IMR-90 (cell line): ENCODE results near the gene EPN2. TPM values are rescaled to one million over a fixed set of nuclear protein-coding genes. Genes with fewer than 3 reads are reported as not detected.

Source experiments
- ATAC-seq: fragments of 200-7000 bp; cut with Tn5 transposase; 2 replicates; pipeline ENCODE4 v1.9.1; 2020; ENCODE audit warnings: low read depth, mild to moderate bottlenecking, moderate library complexity
- BruUV-seq: library from RNA; stranded (reverse); fragments of 400-500 nt; replicated peaks from 2 replicates; lab custom pipeline; 2021; lab: Mats Ljungman, UMichigan
- CTCF ChIA-PET: fragments of 300-600 bp; formaldehyde crosslinking; extraction: SDS; loops from one replicate; lab custom pipeline; 2021; ENCODE audit warnings: antibody characterized with exemption; lab: Yijun Ruan, JAX
- POLR2A ChIA-PET: fragments of 300-600 bp; sonication (Branson Sonifier 250); formaldehyde crosslinking; loops from one replicate; lab custom pipeline; 2022; ENCODE audit warnings: antibody characterized with exemption; ENCODE audit not compliant: unreplicated experiment; lab: Charles Lee
- DNase-seq: peaks from one replicate; pipeline ENCODE4 v3.0.0; 2013
- H2AFZ ChIP-seq: replicated peaks from 2 replicates; pipeline ENCODE3; 2013; ENCODE audit warnings: low read length, mild to moderate bottlenecking; ENCODE audit not compliant: poor library complexity
- H2AK5ac ChIP-seq: 2 replicates; pipeline ENCODE4 v1.6.1; 2013; ENCODE audit warnings: low read depth, low read length, inconsistent platforms
- H2AK9ac ChIP-seq: replicated peaks from 2 replicates; pipeline ENCODE3; 2013; ENCODE audit warnings: mild to moderate bottlenecking, low read depth, low read length, moderate library complexity; ENCODE audit not compliant: poor library complexity
- H2BK120ac ChIP-seq: 2 replicates; pipeline ENCODE4 v1.6.1; 2013; ENCODE audit warnings: low read depth, low read length, inconsistent platforms
- H2BK15ac ChIP-seq: 3 replicates; pipeline ENCODE4 v1.6.1; 2013; ENCODE audit warnings: low read depth, low read length, inconsistent platforms
- H2BK20ac ChIP-seq: 2 replicates; pipeline ENCODE4 v1.6.1; 2013; ENCODE audit warnings: low read depth, mild to moderate bottlenecking, inconsistent platforms, low read length, moderate library complexity
- H2BK5ac ChIP-seq: 2 replicates; pipeline ENCODE4 v1.6.1; 2013; ENCODE audit warnings: mild to moderate bottlenecking, low read depth, low read length, inconsistent platforms; ENCODE audit not compliant: poor library complexity, severe bottlenecking
- H3K14ac ChIP-seq: replicated peaks from 2 replicates; pipeline ENCODE4 v1.6.1; 2013; ENCODE audit warnings: low read depth, low read length, inconsistent platforms
- H3K18ac ChIP-seq: 2 replicates; pipeline ENCODE4 v1.6.1; 2013; ENCODE audit warnings: low read depth, low read length, control low read depth
- H3K23ac ChIP-seq: 2 replicates; pipeline ENCODE4 v1.6.1; 2013; ENCODE audit warnings: low read depth, low read length, inconsistent platforms
- H3K27ac ChIP-seq: 2 replicates; pipeline ENCODE4 v1.5.1; 2013; ENCODE audit warnings: mild to moderate bottlenecking, control low read depth, low read length; ENCODE audit not compliant: insufficient read depth
- H3K27me3 ChIP-seq: 2 replicates; pipeline ENCODE4 v1.6.1; 2013; ENCODE audit warnings: low read length; ENCODE audit not compliant: control insufficient read depth, insufficient read depth
- H3K36me3 ChIP-seq: 2 replicates; pipeline ENCODE4 v1.6.1; 2013; ENCODE audit warnings: low read length, mixed read lengths; ENCODE audit not compliant: control insufficient read depth, insufficient read depth
- H3K4ac ChIP-seq: 2 replicates; pipeline ENCODE4 v1.6.1; 2013; ENCODE audit warnings: low read depth, low read length, inconsistent platforms
- H3K4me1 ChIP-seq: 2 replicates; pipeline ENCODE4 v1.6.1; 2013; ENCODE audit warnings: low read length, mixed read lengths; ENCODE audit not compliant: control insufficient read depth, insufficient read depth
- H3K4me2 ChIP-seq: 2 replicates; pipeline ENCODE4 v1.6.1; 2013; ENCODE audit warnings: low read depth, mild to moderate bottlenecking, control low read depth, low read length, moderate library complexity
- H3K4me3 ChIP-seq: 2 replicates; pipeline ENCODE4 v1.5.1; 2013; ENCODE audit warnings: low read depth, mild to moderate bottlenecking, control low read depth, low read length, moderate library complexity; ENCODE audit not compliant: insufficient read depth
- H3K56ac ChIP-seq: 2 replicates; pipeline ENCODE4 v1.6.1; 2013; ENCODE audit warnings: low read length, inconsistent platforms; ENCODE audit not compliant: insufficient read depth; ENCODE audit errors: extremely low read depth
- H3K79me1 ChIP-seq, 2 experiments: 2 replicates each; pipeline ENCODE4 v1.6.1; 2013; ENCODE audit warnings: low read length in 2 of 2, inconsistent platforms in 1 of 2, low read depth in 1 of 2
- H3K9ac ChIP-seq: 2 replicates; pipeline ENCODE4 v1.6.1; 2013; ENCODE audit warnings: low read depth, low read length, control low read depth
- H3K9me1 ChIP-seq: 2 replicates; pipeline ENCODE4 v1.6.1; 2013; ENCODE audit warnings: low read length, inconsistent platforms; ENCODE audit not compliant: insufficient read depth
- H3K9me3 ChIP-seq: 2 replicates; pipeline ENCODE4 v1.6.1; 2013; ENCODE audit warnings: low read length; ENCODE audit not compliant: control insufficient read depth, insufficient read depth
- H4K20me1 ChIP-seq: 2 replicates; pipeline ENCODE4 v1.6.1; 2013; ENCODE audit warnings: low read length, inconsistent platforms; ENCODE audit not compliant: insufficient read depth
- H4K5ac ChIP-seq: 2 replicates; pipeline ENCODE4 v1.6.1; 2013; ENCODE audit warnings: mild to moderate bottlenecking, low read depth, low read length, control low read depth
- H4K8ac ChIP-seq, 2 experiments: 2 replicates each; pipeline ENCODE4 v1.6.1; 2013; ENCODE audit warnings: low read depth in 2 of 2, low read length in 2 of 2, control low read depth in 1 of 2, inconsistent platforms in 1 of 2
- H4K91ac ChIP-seq: 2 replicates; pipeline ENCODE4 v1.6.1; 2013; ENCODE audit warnings: low read depth, low read length, inconsistent platforms; ENCODE audit not compliant: insufficient read depth
- MAZ ChIP-seq: IDR thresholded peaks from 2 replicates; pipeline ENCODE4 v1.6.1; 2012; ENCODE audit warnings: low read depth, mild to moderate bottlenecking, low read length, improper control_type of control experiment, moderate library complexity, borderline replicate concordance
- NFE2L2 ChIP-seq: fragments of 150-350 bp; IDR thresholded peaks from 2 replicates; pipeline ENCODE4 v1.6.1; 2016; ENCODE audit warnings: low read depth, mild to moderate bottlenecking, low read length
- WGBS, 2 experiments: methylation state at CpG; one replicate each; pipeline versions ENCODE4 v1.1.5 to v1.1.7; 2013; ENCODE audit warnings: missing lambda C conversion rate in 2 of 2; ENCODE audit not compliant: insufficient read length in 1 of 2; ENCODE audit errors: extremely low coverage in 2 of 2; 5-methylcytosine and 5-hydroxymethylcytosine counted together
- dilution Hi-C: fragments of 300-500 bp; cut with HindIII; formaldehyde crosslinking; loops from one replicate; pipeline ENCODE4 v1.14.3; 2018; ENCODE audit warnings: low sequenced_read_pairs; ENCODE audit not compliant: unreplicated experiment
- in situ Hi-C: fragments of 300-500 bp; cut with MboI; formaldehyde crosslinking; loops from 3 replicates; pipeline ENCODE4 v1.14.3; 2019; ENCODE audit warnings: low sequenced_read_pairs, inconsistent platforms, mixed read lengths
- intact Hi-C: fragments of 100-400 bp; cut with micrococcal nuclease; formaldehyde crosslinking; loops from 2 replicates; pipeline ENCODE4 v1.10.0; 2022
- polyA plus RNA-seq, 3 experiments: library from polyadenylated mRNA; depleted of rRNA; stranded (reverse); fragments of >200 nt; gene quantifications; 2 replicates each; pipeline ENCODE4 v1.2.3, GENCODE V29; 2012; ENCODE audit warnings: low replicate concordance in 1 of 3
- total RNA-seq: library from RNA; depleted of rRNA; stranded (reverse); fragments of >200 nt; gene quantifications from 2 replicates; pipeline ENCODE4 v1.2.3, GENCODE V29; 2012

EPN2 gene
- total and polyA plus RNA-seq, 2 of the 4 experiments (the other 2 are of a cell fraction) = 14.9 to 25.3 TPM

DNA sequence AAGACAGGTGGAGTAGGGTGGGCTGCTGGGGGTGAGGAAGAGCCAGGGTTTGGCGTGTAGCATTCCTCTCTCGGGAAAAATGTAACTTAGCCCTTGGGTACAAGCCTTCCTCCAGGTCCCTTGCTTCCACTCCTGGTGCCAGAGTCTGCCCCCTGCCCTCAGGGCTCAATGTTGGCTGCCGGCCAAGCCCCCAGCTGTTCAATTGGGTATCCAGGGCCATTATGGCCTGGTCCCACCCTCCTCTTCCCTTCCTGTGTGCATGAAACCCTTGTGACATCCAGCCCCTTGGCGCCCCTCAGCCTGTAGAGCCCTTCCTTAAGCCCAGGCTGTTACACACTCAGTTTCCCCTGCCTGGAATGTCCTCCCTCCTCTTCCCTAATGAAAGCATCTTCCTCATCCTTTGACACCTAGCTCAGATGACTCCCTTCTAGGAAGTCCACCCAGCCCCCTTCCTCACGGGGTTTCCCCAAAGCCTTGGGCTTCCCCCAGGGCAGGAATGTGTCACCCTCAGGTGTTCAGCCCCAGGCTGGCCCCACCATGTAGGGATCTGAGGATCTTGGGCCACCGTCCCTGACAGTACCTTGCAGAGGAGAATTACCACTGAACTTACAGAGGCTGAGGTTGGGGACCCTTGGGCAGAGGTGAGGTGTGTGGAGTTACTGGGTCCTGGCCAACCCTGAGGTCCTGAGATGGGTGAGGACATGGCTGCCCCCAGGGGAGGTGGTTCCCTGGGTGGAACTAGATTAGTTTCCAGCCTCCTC lies 95.4 kb downstream of the EPN2 start:
- Histone ChIP-seq H4K5ac (peak overlapping the region; percentile 61), H4K91ac (peak overlapping the region; percentile 85), H3K79me1 (peaks cover 0 to 32% of the 10 kb centered on the region in 2 experiments; a peak in 2 of 4 replicates), H2AFZ (no peak overlapping the region), H2AK5ac (peak overlapping the region; percentile 92), H2BK120ac (peak overlapping the region; percentile 77), H4K8ac (peak overlapping the region; percentile 63 to 90), H3K23ac (peak overlapping the region; percentile 19; the same call in 1 of the 2 replicates), H3K4ac (peak overlapping the region; percentile 89), H3K9me1 (peaks cover 36% of the 10 kb centered on the region), H3K18ac (peak overlapping the region; percentile 58), H3K36me3 (peaks cover 18% of the 10 kb centered on the region; the same call in 1 of the 2 replicates), H3K14ac (peak overlapping the region; percentile 40), H2BK20ac (peak overlapping the region; percentile 67), H3K9ac (no peak overlapping the region), H3K9me3 (no peaks in the 10 kb centered on the region), H3K4me3 (no peak overlapping the region), H2AK9ac (peak overlapping the region; percentile 74), H4K20me1 (peaks cover 4% of the 10 kb centered on the region; the same call in 1 of the 2 replicates), H3K4me1 (peaks cover 27% of the 10 kb centered on the region), H3K27ac (peak overlapping the region; percentile 90), H3K27me3 (no peaks in the 10 kb centered on the region), H3K56ac (no peak overlapping the region), H2BK5ac (peak overlapping the region; percentile 92), H2BK15ac (peak overlapping the region; percentile 90; the same call in 2 of the 3 replicates), H3K4me2 (no peak overlapping the region)
- WGBS, 2 experiments = 100% methylated on average over 1 of the region's 6 CpGs; no CpG with 5 or more reads in 1 of the 2 experiments
- dilution Hi-C loops = no loop called here
- TF ChIP-seq NFE2L2 (no peak), MAZ (0 out of 2 replicates have a peak, but pooled peaks have one; percentile 11)
- ATAC-seq (no peak), DNase-seq (no peak)
- CTCF ChIA-PET = no interaction called here
- in situ Hi-C loops = no loop called here
- BruUV-seq = no TSS peak
- POLR2A ChIA-PET = no interaction called here
- intact Hi-C loops = no loop called here
